Loucy (cell line): ENCODE results near the gene FBRSL1.

Experiments used
- H2AFZ ChIP-seq: fragments of 200-600 bp; sonication (generic); 2 replicates; pipeline ENCODE4 v1.6.0; 2016; ENCODE audit warnings: antibody characterized with exemption, mild to moderate bottlenecking, low read length, moderate library complexity
- H3F3A ChIP-seq: fragments of 200-600 bp; 2 replicates; pipeline ENCODE4 v1.6.0; 2016; ENCODE audit warnings: antibody characterized with exemption, low read depth, mild to moderate bottlenecking
- H3K27me3 ChIP-seq: fragments of 200-600 bp; sonication (generic); 2 replicates; pipeline ENCODE4 v1.6.1; 2014; ENCODE audit warnings: low read length, mild to moderate bottlenecking; ENCODE audit not compliant: insufficient read depth, poor library complexity, severe bottlenecking
- H3K36me3 ChIP-seq: fragments of 200-600 bp; sonication (generic); 2 replicates; pipeline ENCODE4 v1.6.1; 2016; ENCODE audit warnings: low read length; ENCODE audit not compliant: insufficient read depth
- H3K4me1 ChIP-seq: fragments of 200-600 bp; sonication (generic); 2 replicates; pipeline ENCODE4 v1.5.1; 2014; ENCODE audit warnings: low read length, mild to moderate bottlenecking; ENCODE audit not compliant: insufficient read depth, poor library complexity, severe bottlenecking
- H3K4me2 ChIP-seq: fragments of 200-600 bp; sonication (generic); 2 replicates; pipeline ENCODE4 v1.6.0; 2014; ENCODE audit warnings: antibody characterized with exemption, low read length, low read depth, mild to moderate bottlenecking; ENCODE audit not compliant: poor library complexity, severe bottlenecking
- H3K4me3 ChIP-seq: fragments of 200-600 bp; sonication (generic); 2 replicates; pipeline ENCODE4 v1.5.1; 2014; ENCODE audit warnings: low read length, mild to moderate bottlenecking, mixed read lengths; ENCODE audit not compliant: poor library complexity, severe bottlenecking
- H3K79me2 ChIP-seq: fragments of 200-600 bp; sonication (generic); 2 replicates; pipeline ENCODE4 v1.6.1; 2014; ENCODE audit warnings: low read length; ENCODE audit not compliant: insufficient read depth
- H3K9ac ChIP-seq: fragments of 200-600 bp; sonication (generic); 2 replicates; pipeline ENCODE4 v1.6.0; 2014; ENCODE audit warnings: mild to moderate bottlenecking, low read depth, low read length, moderate library complexity; ENCODE audit not compliant: poor library complexity, severe bottlenecking
- H3K9me2 ChIP-seq: fragments of 200-600 bp; sonication (generic); replicated peaks from 2 replicates; pipeline ENCODE4 v1.6.1; 2016; ENCODE audit warnings: low read depth, low read length, mixed read lengths
- H3K9me3 ChIP-seq: fragments of 200-600 bp; sonication (generic); 2 replicates; pipeline ENCODE4 v1.6.1; 2014; ENCODE audit warnings: mild to moderate bottlenecking, antibody characterized with exemption, low read length, low read depth; ENCODE audit not compliant: insufficient read depth
- H4K20me1 ChIP-seq: fragments of 200-600 bp; sonication (generic); 2 replicates; pipeline ENCODE4 v1.6.0; 2014; ENCODE audit warnings: antibody characterized with exemption, low read length, mild to moderate bottlenecking; ENCODE audit not compliant: insufficient read depth, poor library complexity, severe bottlenecking
- EZH2phosphoT487 ChIP-seq: fragments of 200-600 bp; IDR thresholded peaks from 2 replicates; pipeline ENCODE4 v1.6.1; 2018; ENCODE audit warnings: antibody characterized with exemption, mild to moderate bottlenecking, moderate library complexity, borderline replicate concordance
- TF ChIP-seq, protein P1 (sequence below): fragments of 200-600 bp; sonication (generic); conservative IDR thresholded peaks from 2 replicates; pipeline ENCODE4 v1.5.1; 2014; ENCODE audit warnings: mild to moderate bottlenecking, antibody characterized with exemption, low read length

The FBRSL1 gene

DNA sequence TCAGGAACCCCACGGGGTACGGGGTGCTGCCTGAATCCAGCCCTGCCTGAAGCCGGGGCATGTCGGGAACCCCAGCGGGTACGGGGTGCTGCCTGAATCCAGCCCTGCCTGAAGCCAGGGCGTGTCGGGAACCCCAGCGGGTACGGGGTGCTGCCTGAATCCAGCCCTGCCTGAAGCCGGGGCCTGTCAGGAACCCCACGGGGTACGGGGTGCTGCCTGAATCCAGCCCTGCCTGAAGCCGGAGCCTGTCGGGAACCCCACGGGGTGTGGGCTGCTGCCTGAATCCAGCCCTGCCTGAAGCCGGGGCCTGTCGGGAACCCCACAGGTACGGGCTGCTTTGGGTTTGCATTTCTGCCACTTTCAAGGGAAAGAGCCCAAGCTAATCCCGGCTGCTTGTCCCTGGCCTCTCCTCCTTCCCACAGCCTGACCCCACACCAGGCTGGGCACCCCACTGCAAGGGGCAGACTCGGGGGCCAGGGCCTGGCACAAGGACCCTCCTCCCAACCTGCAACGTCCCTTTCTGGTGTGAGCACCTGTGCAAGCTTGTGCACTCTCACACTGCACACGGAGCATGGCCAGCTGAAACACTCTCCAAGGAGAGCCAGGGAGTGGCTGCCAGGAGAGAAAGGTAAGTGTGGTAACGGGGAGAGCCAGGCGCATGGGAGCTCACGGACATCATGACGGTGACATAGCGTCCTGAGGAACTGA is 5.6 kb upstream of the FBRSL1 start:
- Histone ChIP-seq H3K4me3 (no peak overlapping the region), H3K4me1 (peaks cover 36% of the 10 kb centered on the region), H3F3A (peaks cover 3% of the 10 kb centered on the region; the same call in 1 of the 2 replicates), H3K9me2 (no peaks in the 10 kb centered on the region), H3K79me2 (0 out of 2 replicates have a peak, but pooled peaks cover 4% of the 10 kb centered on the region), H3K4me2 (no peak overlapping the region), H3K27me3 (no peaks in the 10 kb centered on the region), H3K9me3 (no peaks in the 10 kb centered on the region), H3K36me3 (no peaks in the 10 kb centered on the region), H3K9ac (no peak overlapping the region), H2AFZ (no peak overlapping the region), H4K20me1 (no peaks in the 10 kb centered on the region)
- no peak for TF ChIP-seq EZH2phosphoT487
- TF ChIP-seq, protein P1, sequence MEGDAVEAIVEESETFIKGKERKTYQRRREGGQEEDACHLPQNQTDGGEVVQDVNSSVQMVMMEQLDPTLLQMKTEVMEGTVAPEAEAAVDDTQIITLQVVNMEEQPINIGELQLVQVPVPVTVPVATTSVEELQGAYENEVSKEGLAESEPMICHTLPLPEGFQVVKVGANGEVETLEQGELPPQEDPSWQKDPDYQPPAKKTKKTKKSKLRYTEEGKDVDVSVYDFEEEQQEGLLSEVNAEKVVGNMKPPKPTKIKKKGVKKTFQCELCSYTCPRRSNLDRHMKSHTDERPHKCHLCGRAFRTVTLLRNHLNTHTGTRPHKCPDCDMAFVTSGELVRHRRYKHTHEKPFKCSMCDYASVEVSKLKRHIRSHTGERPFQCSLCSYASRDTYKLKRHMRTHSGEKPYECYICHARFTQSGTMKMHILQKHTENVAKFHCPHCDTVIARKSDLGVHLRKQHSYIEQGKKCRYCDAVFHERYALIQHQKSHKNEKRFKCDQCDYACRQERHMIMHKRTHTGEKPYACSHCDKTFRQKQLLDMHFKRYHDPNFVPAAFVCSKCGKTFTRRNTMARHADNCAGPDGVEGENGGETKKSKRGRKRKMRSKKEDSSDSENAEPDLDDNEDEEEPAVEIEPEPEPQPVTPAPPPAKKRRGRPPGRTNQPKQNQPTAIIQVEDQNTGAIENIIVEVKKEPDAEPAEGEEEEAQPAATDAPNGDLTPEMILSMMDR, result no peak

DNA sequence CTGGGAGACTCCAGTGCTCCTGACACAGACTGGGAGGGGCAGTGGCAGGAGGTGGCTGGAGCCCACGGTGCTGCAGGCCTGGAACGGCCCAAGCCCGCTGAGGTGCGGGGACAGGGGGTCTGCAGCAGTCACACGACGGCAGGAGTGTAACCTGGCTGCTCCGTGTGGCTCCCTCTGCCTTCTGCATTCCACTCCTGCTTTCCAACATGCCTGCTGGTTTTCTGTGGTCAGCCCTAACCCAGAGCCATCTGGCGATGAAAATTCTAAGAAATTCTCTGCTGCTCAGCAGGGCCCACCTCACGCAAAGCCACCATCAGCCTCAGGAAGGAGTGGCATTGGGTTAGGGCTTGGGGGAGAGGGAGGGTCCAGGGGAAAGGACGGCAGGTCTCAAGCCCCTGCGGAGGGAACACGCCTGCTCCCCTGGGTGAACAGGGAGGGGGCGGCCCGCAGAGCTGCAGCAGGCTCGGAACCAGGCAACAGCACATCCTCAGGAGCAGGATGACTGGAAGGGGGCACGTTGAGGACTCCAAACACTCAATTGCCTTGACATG is 5.0 kb upstream of the FBRSL1 start:
- H3K9ac ChIP-seq, result no peak overlapping the region
- H3K27me3 ChIP-seq, result no peaks in the 10 kb centered on the region
- no peak overlapping the region for H3K4me3 ChIP-seq
- no peaks in the 10 kb centered on the region for H4K20me1 ChIP-seq
- TF ChIP-seq EZH2phosphoT487, result no peak
- TF ChIP-seq, protein P1, result no peak
- H2AFZ ChIP-seq, result no peak overlapping the region
- no peaks in the 10 kb centered on the region for H3K9me2 ChIP-seq
- peaks cover 36% of the 10 kb centered on the region for H3K4me1 ChIP-seq
- H3K9me3 ChIP-seq, result no peaks in the 10 kb centered on the region
- 0 out of 2 replicates have a peak, but pooled peaks cover 4% of the 10 kb centered on the region for H3K79me2 ChIP-seq
- peaks cover 3% of the 10 kb centered on the region; the same call in 1 of the 2 replicates for H3F3A ChIP-seq
- H3K4me2 ChIP-seq, result no peak overlapping the region
- no peaks in the 10 kb centered on the region for H3K36me3 ChIP-seq

DNA sequence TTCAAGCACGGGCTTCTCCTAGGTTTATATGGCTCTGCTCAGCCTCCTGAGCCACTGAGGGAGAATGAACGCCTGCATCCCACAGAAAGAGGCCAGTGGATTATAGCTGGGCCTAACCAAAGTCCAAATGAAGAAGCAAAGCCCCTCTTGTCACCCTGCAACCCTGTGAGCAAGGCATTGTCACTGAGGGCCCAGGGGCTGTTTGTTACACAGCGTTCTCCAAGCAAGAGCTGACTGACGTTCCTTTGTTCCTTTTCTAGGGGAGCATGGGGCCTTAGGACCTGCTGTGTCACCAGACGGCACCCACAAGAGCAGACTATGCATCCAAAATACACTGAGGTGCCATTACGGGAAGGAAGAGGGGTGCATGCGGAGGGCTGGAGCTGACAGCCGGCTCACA is 4.3 kb upstream of the FBRSL1 start:
- H3K9me3 ChIP-seq, result no peaks in the 10 kb centered on the region
- H3K4me2 ChIP-seq, result no peak overlapping the region
- no peaks in the 10 kb centered on the region for H3K9me2 ChIP-seq
- H3K4me3 ChIP-seq, result no peak overlapping the region
- TF ChIP-seq, protein P1, result no peak
- no peak for TF ChIP-seq EZH2phosphoT487
- H3K79me2 ChIP-seq, result peaks cover 5% of the 10 kb centered on the region
- H3K9ac ChIP-seq, result no peak overlapping the region
- H4K20me1 ChIP-seq, result no peaks in the 10 kb centered on the region
- H3K27me3 ChIP-seq, result no peaks in the 10 kb centered on the region
- peaks cover 3% of the 10 kb centered on the region; the same call in 1 of the 2 replicates for H3F3A ChIP-seq
- H3K36me3 ChIP-seq, result no peaks in the 10 kb centered on the region
- H2AFZ ChIP-seq, result no peak overlapping the region
- H3K4me1 ChIP-seq, result peaks cover 36% of the 10 kb centered on the region
